Cardiac muscle cell (in vitro differentiated cells and primary cell): ENCODE data around the gene GALNT9. TPM values are rescaled to one million over a fixed set of nuclear protein-coding genes. Genes with fewer than 3 reads are reported as not detected.

Experiments used
- DNase-seq, 2 donors: peaks; one replicate each; pipeline versions ENCODE4 v3.0.0 to v3.0.0-alpha.2; 2010 to 2017; ENCODE audit warnings: low read depth in 1 of 2, low spot score in 1 of 2
- H3K27ac ChIP-seq: fragments of 200-600 bp; sonication (generic); 2 replicates; pipeline ENCODE4 v1.5.1; 2016
- H3K27me3 ChIP-seq: fragments of 200-600 bp; sonication (generic); 2 replicates; pipeline ENCODE4 v1.6.0; 2016; ENCODE audit warnings: control low read depth
- H3K36me3 ChIP-seq: fragments of 200-600 bp; sonication (generic); 2 replicates; pipeline ENCODE4 v1.5.1; 2016; ENCODE audit warnings: control low read depth
- H3K4me1 ChIP-seq: fragments of 200-600 bp; sonication (generic); 2 replicates; pipeline ENCODE4 v1.8.1; 2017; ENCODE audit warnings: low read depth, mild to moderate bottlenecking, mixed run types
- H3K4me3 ChIP-seq: fragments of 200-600 bp; sonication (generic); 2 replicates; pipeline ENCODE4 v1.5.1; 2016; ENCODE audit warnings: mild to moderate bottlenecking
- H3K9me3 ChIP-seq: fragments of 200-600 bp; sonication (generic); 2 replicates; pipeline ENCODE4 v1.5.1; 2017; ENCODE audit warnings: low read depth, mild to moderate bottlenecking, control low read depth
- polyA plus RNA-seq: library from polyadenylated mRNA; unstranded; fragments of >200 nt; fragmentation: Nextera tagmentation; extraction: Ambion mirVana; gene quantifications from 2 replicates; pipeline ENCODE4 v1.2.1, GENCODE V29; 2016
- total RNA-seq: library from RNA; depleted of rRNA; stranded (reverse); fragments of >200 nt; gene quantifications from 2 replicates; pipeline ENCODE4 v1.2.3, GENCODE V29; 2016
- TF ChIP-seq, protein P1 (sequence below): IDR thresholded peaks from 2 replicates; pipeline ENCODE4 v1.5.1; 2012; ENCODE audit warnings: low read depth, mild to moderate bottlenecking, low read length

GALNT9 gene
- total and polyA plus RNA-seq, 2 experiments from 2014 or later = 0.42 to 0.45 TPM

DNA sequence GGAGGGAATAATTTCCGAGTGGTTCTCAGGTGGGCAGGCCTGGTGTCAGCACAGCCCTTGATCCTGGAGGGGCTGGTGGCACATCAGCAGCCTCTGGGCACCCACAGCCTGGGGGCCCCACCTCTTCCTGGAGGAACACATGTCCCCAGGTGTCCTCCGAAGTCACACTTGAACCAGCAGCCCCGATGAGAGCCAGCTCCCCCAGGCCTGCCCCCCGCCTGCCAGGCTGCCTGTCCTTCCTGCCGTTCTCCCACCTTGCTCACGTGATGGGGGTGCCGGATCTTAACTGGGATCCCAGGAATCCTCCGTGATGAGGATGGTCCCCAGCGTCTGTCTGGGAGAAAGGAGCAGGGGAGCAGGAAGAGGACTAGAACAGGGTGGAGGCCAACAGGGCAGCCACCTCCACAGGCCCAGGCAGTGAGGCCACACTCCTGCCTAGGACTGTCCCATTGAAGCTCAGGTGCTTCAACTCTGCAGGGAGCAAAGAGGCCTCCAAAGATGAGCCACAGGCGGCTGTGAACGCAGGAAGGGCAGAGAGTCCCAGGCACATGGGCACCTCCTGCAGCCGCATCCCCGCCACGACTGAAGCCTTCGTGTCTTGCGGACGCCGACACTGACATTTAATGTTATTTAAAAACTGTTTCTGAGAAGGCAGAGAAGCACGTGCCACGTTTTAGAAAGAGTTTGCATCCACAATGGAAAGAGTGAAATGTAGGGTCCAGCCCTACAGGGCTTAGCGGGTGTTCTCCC lies 77.5 kb downstream of the GALNT9 start:
- DNase-seq = no peak
- Histone ChIP-seq H3K27me3 (no peaks in the 10 kb centered on the region), H3K36me3 (no peaks in the 10 kb centered on the region), H3K4me3 (no peak overlapping the region), H3K4me1 (no peaks in the 10 kb centered on the region), H3K27ac (no peak overlapping the region), H3K9me3 (no peaks in the 10 kb centered on the region)
- TF ChIP-seq, protein P1, sequence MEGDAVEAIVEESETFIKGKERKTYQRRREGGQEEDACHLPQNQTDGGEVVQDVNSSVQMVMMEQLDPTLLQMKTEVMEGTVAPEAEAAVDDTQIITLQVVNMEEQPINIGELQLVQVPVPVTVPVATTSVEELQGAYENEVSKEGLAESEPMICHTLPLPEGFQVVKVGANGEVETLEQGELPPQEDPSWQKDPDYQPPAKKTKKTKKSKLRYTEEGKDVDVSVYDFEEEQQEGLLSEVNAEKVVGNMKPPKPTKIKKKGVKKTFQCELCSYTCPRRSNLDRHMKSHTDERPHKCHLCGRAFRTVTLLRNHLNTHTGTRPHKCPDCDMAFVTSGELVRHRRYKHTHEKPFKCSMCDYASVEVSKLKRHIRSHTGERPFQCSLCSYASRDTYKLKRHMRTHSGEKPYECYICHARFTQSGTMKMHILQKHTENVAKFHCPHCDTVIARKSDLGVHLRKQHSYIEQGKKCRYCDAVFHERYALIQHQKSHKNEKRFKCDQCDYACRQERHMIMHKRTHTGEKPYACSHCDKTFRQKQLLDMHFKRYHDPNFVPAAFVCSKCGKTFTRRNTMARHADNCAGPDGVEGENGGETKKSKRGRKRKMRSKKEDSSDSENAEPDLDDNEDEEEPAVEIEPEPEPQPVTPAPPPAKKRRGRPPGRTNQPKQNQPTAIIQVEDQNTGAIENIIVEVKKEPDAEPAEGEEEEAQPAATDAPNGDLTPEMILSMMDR = no peak

DNA sequence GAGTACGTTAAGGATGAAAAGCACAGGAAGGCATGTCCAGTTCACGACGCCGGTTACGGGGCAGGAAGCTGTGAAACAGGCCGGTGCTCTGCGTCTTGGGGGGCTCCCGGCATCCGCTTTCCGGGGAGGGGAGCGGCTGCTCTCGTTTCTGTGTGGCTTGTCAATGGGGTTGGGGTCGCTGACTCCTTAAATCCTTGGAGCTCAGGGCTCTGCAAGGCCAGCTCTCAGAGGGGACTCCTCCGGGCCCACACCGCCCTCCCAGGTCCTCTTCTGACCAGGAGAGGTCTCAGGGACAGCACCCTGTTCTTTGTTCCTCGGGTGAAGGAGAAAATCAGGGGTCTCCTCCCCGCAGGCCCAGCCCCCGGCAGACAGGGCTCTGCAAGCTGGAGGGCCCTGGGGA lies 78.1 kb downstream of the GALNT9 start:
- H3K4me1 ChIP-seq = no peaks in the 10 kb centered on the region
- no peaks in the 10 kb centered on the region for H3K36me3 ChIP-seq

DNA sequence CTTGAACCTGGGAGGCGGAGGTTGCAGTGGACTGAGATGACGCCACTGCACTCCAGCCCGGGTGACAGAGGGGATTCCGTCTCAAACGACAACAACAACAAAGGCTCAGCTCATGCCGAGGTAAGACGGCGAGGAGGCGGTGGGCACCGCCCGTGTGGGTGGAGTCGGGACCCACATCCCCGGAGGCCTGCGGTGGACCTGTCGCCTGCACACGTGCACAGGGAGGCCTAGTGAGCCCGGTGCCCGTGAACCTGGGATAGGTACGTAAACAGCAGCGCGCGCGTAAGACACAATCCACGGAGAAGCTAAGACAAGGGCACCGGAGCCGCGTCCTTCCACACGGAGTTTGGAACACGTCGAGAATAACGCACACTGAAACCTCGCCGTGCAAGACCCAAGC lies 78.7 kb downstream of the GALNT9 start:
- no peak overlapping the region for H3K27ac ChIP-seq
- no peaks in the 10 kb centered on the region for H3K4me1 ChIP-seq
- no peak for DNase-seq
- no peaks in the 10 kb centered on the region for H3K36me3 ChIP-seq
- H3K4me3 ChIP-seq = no peak overlapping the region
- H3K27me3 ChIP-seq = no peaks in the 10 kb centered on the region
- no peaks in the 10 kb centered on the region for H3K9me3 ChIP-seq
- TF ChIP-seq, protein P1 = no peak

More for the DNA sequence above, 78.1 kb downstream of the GALNT9 start:
- Histone ChIP-seq H3K27me3 (no peaks in the 10 kb centered on the region), H3K9me3 (no peaks in the 10 kb centered on the region), H3K4me3 (no peak overlapping the region), H3K27ac (no peak overlapping the region)
- TF ChIP-seq, protein P1 = no peak
- DNase-seq = no peak

DNA sequence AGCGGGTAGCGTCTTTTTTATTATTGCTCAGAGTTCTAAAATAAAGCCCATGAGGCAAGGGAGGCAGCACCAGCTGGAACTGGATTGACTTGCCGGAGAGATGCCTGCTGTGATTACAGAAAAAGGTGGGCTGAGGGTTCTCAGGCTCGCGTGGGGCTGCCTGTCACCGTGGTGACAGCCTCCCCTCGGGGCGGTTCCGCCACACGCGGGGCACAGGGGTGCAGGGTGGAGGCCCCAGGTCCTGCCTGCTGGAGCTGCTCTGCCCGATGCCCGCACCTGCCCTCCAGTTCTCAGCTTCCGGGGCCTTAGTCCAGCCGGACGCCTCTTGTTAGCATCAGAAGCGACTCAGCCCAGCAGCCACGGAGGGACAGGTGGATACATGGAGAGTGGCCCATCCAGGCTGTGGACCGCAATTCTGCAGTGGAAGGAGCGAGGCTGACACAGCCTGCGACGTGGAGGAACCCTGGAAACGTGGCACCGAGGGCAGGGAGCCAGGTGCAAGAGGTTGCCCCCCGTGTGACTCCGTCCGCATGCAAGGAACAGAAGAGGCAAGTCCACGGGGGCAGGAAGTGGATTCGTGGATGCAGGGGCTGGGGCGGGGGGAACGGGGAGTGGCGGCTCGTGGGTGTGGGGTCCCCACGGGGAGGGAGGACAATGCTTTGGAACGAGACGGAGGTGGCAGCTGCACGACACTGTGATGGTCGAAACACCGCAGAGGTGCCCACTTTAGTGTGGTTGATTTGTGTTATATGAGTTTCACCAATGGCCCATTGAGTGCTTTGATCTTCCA lies 79.5 kb downstream of the GALNT9 start:
- TF ChIP-seq, protein P1 = no peak
- Histone ChIP-seq H3K27me3 (no peaks in the 10 kb centered on the region), H3K4me3 (no peak overlapping the region), H3K27ac (no peak overlapping the region), H3K36me3 (no peaks in the 10 kb centered on the region), H3K4me1 (no peaks in the 10 kb centered on the region), H3K9me3 (no peaks in the 10 kb centered on the region)
- DNase-seq = no peak

DNA sequence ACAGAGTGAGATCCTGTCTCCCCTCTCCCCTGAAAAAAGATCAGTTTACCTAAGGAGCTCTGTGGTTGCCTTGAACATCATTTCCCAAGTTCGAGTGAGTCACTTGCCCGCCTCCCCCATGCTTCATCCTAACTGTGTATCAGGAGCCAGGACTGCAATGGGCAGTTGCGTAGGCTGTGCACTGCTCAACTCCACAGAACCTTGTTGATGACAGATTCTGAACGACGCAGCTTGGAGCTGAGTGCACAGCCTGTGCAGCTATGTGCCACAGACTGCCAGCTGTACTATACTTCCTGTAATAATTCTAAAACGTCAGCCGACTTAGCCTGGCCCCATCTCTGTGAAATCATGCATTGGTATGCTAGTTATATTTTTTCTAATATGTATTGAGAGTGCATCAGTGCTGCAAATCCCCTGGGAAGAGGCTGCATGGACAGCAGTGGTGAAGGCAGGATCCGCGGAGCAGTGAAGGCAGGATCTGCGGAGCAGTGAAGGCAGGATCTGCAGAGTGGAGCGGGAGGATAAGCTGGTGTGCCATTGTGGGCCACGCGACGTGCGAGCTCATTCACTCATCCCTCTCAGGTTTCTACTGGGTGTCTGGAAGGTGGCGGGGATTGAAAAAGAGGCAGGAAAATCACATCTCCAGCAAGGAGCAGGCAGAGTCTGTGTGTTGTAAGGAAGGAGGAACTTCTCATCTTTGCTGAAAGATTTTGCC lies 80.8 kb downstream of the GALNT9 start:
- DNase-seq = peak in 1 of 2 donors; percentile 75
- Histone ChIP-seq H3K9me3 (no peaks in the 10 kb centered on the region), H3K27ac (no peak overlapping the region), H3K4me3 (no peak overlapping the region), H3K4me1 (no peaks in the 10 kb centered on the region), H3K36me3 (no peaks in the 10 kb centered on the region), H3K27me3 (no peaks in the 10 kb centered on the region)
- TF ChIP-seq, protein P1 = no peak
